ENCODE data around the gene EBI3. TPM values are rescaled to one million over a fixed set of nuclear protein-coding genes. Genes with fewer than 3 reads are reported as not detected.
A peak's percentile ranks its signal among the peaks of the same experiment; 100 is the strongest.

The EBI3 gene
- total RNA-seq, 1 experiment from 2014 or later, result 1.4 TPM

DNA sequence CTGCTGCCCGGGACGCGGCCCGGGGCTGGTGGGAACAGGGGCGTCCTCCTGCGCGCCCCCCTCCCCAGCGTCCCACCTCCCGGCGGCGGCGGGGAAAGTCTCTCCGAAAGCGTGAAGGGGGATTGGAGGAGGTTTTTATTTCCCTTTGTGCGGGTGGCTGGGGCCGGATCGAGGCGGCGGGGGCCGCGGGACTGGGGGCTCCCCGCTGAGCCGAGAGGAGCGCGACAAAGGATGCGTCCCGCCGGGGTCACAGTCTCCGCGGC lies 49.9 kb downstream of the EBI3 start:
- H3K4me3 Mint-ChIP-seq, result peak overlapping the region; percentile 69 to 90; a peak in 4 of 5 replicates
- peaks cover 11% of the 10 kb centered on the region; the same call in 1 of the 2 replicates for H3K27me3 ChIP-seq (ENCODE audit: insufficient read depth, low read length)
- no peak overlapping the region for H4K5ac ChIP-seq (ENCODE audit: insufficient read length, low read depth, low read length)
- H2AK5ac ChIP-seq (ENCODE audit: insufficient read length, low read length), result no peak overlapping the region
- H3T11ph ChIP-seq (ENCODE audit: low read length), result no peak overlapping the region
- DNase-seq, result no peak
- no peak overlapping the region for H3K27ac Mint-ChIP-seq
- H3K36me3 Mint-ChIP-seq (ENCODE audit: insufficient read depth in 1 of 3, low read depth in 3 of 3), result peaks cover 0 to 1% (median 0%) of the 10 kb centered on the region in 3 experiments; a peak in 1 of 7 replicates
- H3K4me2 ChIP-seq (ENCODE audit: insufficient read depth, insufficient read length, low read length), result peak overlapping the region; percentile 83
- H3K9me3 Mint-ChIP-seq, result no peaks in the 10 kb centered on the region; a peak in 1 of 5 replicates
- H3K27ac ChIP-seq (ENCODE audit: insufficient read length, low read depth, low read length), result no peak overlapping the region
- H3K79me1 ChIP-seq (ENCODE audit: insufficient read depth, low read depth, low read length, poor library complexity, severe bottlenecking), result no peaks in the 10 kb centered on the region
- no peak overlapping the region for H2BK12ac ChIP-seq (ENCODE audit: insufficient read length, low read depth, low read length)
- no peak overlapping the region for H2BK15ac ChIP-seq (ENCODE audit: low read depth, low read length)
- H3K56ac ChIP-seq (ENCODE audit: insufficient read length, low read depth, low read length), result no peak overlapping the region
- H3K9me3 ChIP-seq (ENCODE audit: control insufficient read depth, low read depth, low read length), result no peaks in the 10 kb centered on the region
- no CpG with 5 or more reads among the region's 30 CpGs for WGBS (ENCODE audit: extremely low coverage, insufficient read length, low lambda C conversion rate)
- H3K79me2 ChIP-seq (ENCODE audit: insufficient read depth, low read length), result no peaks in the 10 kb centered on the region
- no peak overlapping the region for H3K23ac ChIP-seq (ENCODE audit: insufficient read length, low read depth, low read length)
- H3K4me1 Mint-ChIP-seq, result peaks cover 5 to 15% of the 10 kb centered on the region in 2 experiments
- no peak overlapping the region for H2BK5ac ChIP-seq (ENCODE audit: insufficient read length, low read length)
- no peak overlapping the region for H3K4ac ChIP-seq (ENCODE audit: low read depth, low read length)
- no peak overlapping the region for H2AFZ ChIP-seq (ENCODE audit: low read length)
- no peak overlapping the region; the same call in 1 of the 2 replicates for H3K14ac ChIP-seq (ENCODE audit: insufficient read depth, low read length)
- no peak overlapping the region for H2BK20ac ChIP-seq (ENCODE audit: low read depth, low read length, poor library complexity, severe bottlenecking)
- no peak overlapping the region for H4K91ac ChIP-seq (ENCODE audit: insufficient read length, low read depth, low read length)
- H4K20me1 ChIP-seq (ENCODE audit: control insufficient read depth, insufficient read depth, insufficient read length), result no peaks in the 10 kb centered on the region
- H3K4me1 ChIP-seq (ENCODE audit: insufficient read depth, low read length), result no peaks in the 10 kb centered on the region; the same call in 1 of the 2 replicates
- H3K23me2 ChIP-seq (ENCODE audit: insufficient read length, low read depth, low read length, poor library complexity, severe bottlenecking), result peaks cover 16% of the 10 kb centered on the region
- no peak overlapping the region for H3K9ac ChIP-seq (ENCODE audit: extremely low read depth, insufficient read length, low read length)
- H4K8ac ChIP-seq (replicated peaks; ENCODE audit: insufficient read length, low read depth, low read length), result no peak overlapping the region
- H3K18ac ChIP-seq (ENCODE audit: insufficient read length, low read depth, low read length), result no peak overlapping the region
- TF ChIP-seq CTCF (conservative IDR thresholded peaks at IDR 0.05), result no peak
- H2BK120ac ChIP-seq (ENCODE audit: low read depth, low read length, poor library complexity, severe bottlenecking), result no peak overlapping the region
- H3K27me3 Mint-ChIP-seq (ENCODE audit: low read depth), result peaks cover 63% of the 10 kb centered on the region
